GM12891 (cell line): ENCODE data around the gene HES7.

Experiments used
- DNase-seq: peaks from one replicate; pipeline ENCODE4 v3.0.0; 2011; ENCODE audit warnings: low spot score; ENCODE audit not compliant: insufficient read length
- FAIRE-seq: peaks from 2 replicates; lab custom pipeline; 2011; peaks lifted over from hg19 to GRCh38; lab: Jason Lieb, UNC
- PAX5 ChIP-seq: IDR thresholded peaks from 2 replicates; pipeline ENCODE4 v1.6.1; 2011; ENCODE audit warnings: low read length, moderate library complexity, mild to moderate bottlenecking; ENCODE audit not compliant: insufficient read depth, severe bottlenecking
- POLR2A ChIP-seq: IDR thresholded peaks from 2 replicates; pipeline ENCODE4 v1.6.1; 2011; ENCODE audit warnings: low read depth, low read length, control low read depth
- POLR2AphosphoS5 ChIP-seq: IDR thresholded peaks from 2 replicates; pipeline ENCODE4 v1.6.1; 2011; ENCODE audit warnings: low read depth, low read length, control low read depth
- POU2F2 ChIP-seq: IDR thresholded peaks from 2 replicates; pipeline ENCODE4 v1.6.1; 2011; ENCODE audit warnings: low read depth, mild to moderate bottlenecking, control low read depth, low read length, moderate library complexity
- SPI1 ChIP-seq: IDR thresholded peaks from 2 replicates; pipeline ENCODE4 v1.6.1; 2011; ENCODE audit warnings: low read depth, low read length, control low read depth
- TAF1 ChIP-seq: IDR thresholded peaks from 2 replicates; pipeline ENCODE4 v1.6.1; 2011; ENCODE audit warnings: low read depth, low read length, control low read depth

Gene HES7

GRCh38 chr17:8150194-8151119 is 26.6 kb upstream of the HES7 start:
- FAIRE-seq (no peak), DNase-seq (no peak)
- TF ChIP-seq POU2F2 (peak; percentile 47; the same call in 1 of the 2 replicates), TAF1 (no peak)

DNA sequence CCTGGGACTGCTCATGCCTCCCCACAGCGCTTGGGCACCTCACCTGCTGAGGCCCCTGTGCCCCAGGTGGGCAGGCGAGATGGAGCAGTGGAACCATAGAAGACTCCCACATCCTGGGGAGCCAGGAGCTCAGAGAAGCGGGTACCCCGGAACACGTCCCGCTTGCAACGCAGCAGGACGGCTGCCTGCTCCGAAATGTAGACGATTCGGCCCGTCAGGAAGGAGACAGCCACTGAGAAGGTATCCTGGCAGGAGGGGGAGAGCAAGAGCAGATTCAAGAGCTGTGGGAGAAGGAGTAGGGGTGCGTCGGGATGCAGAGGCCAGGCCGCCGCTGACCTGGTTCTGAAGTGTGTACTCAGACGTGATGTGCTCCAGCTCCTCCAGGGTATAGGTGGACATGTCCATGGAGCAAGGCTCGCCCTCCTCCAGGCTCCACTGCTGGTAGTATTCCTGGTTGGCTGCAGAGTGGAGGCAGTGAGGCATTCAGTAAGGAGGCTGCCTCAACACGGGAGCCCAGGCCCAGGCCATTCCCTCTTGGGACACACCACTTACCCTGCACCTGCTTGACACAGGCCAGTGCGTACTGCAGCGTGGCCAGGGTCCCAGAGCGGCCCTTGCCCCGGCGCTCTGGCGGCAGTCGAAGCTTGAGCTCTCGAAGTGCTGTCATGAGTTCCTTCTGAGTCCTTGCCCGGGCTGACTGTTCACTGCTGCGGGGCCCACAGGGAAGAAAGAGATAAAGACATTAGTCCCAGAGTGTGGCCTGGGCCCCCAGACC is 25.7 kb upstream of the HES7 start:
- FAIRE-seq, result no peak
- TF ChIP-seq POU2F2, result no peak
- TF ChIP-seq PAX5, result no peak
- TF ChIP-seq POLR2AphosphoS5, result no peak
- TF ChIP-seq POLR2A, result no peak
- TF ChIP-seq TAF1, result no peak
- TF ChIP-seq SPI1, result no peak
- DNase-seq, result no peak

DNA sequence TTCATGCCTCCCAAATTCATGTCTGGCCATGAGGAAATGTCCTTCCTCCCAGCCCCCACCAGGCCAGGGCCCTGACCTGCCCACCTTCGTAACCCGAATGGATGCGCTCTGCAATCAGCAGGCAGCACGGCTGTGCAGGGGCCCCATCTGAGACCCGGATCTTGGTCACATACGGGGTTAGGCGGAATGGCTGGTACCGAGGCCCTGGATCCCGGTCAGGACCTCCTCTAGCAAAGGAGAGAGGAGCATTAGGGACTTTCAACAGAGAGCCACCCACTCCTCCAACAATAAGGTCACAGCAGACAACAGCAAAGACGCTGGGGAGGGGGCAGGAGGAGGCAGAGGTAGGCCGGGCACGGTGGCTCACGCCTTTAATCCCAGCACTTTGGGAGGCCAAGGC is 24.7 kb upstream of the HES7 start:
- no peak for FAIRE-seq
- no peak for TF ChIP-seq POLR2AphosphoS5
- no peak for TF ChIP-seq TAF1
- TF ChIP-seq POU2F2, result no peak
- no peak for TF ChIP-seq SPI1
- TF ChIP-seq PAX5, result no peak
- no peak for TF ChIP-seq POLR2A
- DNase-seq, result no peak

DNA sequence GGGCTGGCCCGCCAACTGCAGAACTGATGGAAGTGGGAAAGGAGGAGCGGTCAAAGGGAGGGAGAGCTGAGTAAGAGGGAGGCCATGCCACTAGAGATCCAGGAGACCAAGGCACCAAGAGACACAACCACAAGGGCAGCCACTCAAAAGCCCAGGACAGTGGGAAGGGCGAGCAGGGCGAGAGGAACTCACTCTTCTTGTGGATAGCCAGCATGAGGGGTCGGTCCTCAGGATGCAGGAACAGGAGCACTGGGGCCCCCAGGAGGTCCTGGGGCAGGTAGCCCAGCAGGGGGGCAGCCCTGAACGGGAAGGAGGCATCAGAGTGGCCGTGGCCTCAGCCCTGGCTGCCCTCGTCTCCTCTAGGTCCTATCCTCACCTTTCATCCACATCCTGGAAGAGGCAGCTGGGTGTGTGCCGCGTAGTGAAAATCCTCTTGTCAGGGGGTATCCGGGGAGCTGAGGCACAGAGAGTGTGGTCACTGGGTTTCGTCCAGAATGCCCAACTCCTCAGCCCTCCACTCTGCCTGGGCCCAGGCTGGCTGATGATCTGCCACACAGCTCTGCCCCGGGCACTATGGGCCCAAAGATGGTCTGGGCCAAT is 24.0 kb upstream of the HES7 start:
- no peak for TF ChIP-seq POLR2AphosphoS5
- TF ChIP-seq TAF1, result no peak
- TF ChIP-seq POU2F2, result no peak
- no peak for TF ChIP-seq PAX5
- TF ChIP-seq POLR2A, result no peak
- TF ChIP-seq SPI1, result no peak
- FAIRE-seq (no peak), DNase-seq (no peak)

DNA sequence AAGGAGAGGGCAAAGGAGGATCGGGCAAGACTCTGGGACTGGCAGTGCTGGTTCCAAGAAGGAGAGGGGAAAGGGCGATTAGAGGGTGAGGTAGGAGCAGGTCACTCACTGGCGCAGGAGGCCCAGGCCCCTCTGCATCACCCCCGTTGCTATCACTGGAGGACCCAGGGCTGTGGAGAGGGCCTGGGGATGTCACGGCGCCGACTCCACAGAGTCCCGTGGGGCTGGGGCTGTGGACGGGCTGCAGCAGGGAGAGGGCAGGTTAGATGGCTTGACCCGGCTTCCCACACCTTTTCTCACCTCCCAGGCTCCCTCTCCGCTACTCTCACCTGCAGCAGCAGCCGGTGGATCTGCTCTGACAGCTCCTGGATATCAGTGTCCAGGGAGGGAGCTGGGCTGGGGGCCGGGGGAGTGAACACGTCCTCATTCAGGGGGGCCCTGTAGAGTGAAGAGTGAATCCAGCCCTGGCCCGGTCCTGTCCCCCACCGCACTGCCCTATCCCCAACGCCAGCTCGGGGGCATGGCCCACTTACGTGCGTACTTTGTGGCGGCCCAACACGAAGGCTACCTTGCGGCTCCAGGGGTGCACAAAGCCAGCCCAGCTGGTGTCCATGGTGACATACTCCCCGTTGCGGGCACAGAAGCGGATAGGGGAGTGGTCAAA is 23.4 kb upstream of the HES7 start:
- DNase-seq (no peak), FAIRE-seq (no peak)
- TF ChIP-seq PAX5 (no peak), POLR2AphosphoS5 (no peak), SPI1 (no peak), POLR2A (no peak), POU2F2 (no peak), TAF1 (no peak)

GRCh38 chr17:8146381-8147140 is 22.7 kb upstream of the HES7 start:
- FAIRE-seq, result no peak
- DNase-seq, result no peak
- TF ChIP-seq PAX5 (no peak), TAF1 (no peak), POLR2A (no peak), POU2F2 (no peak), SPI1 (no peak), POLR2AphosphoS5 (no peak)

DNA sequence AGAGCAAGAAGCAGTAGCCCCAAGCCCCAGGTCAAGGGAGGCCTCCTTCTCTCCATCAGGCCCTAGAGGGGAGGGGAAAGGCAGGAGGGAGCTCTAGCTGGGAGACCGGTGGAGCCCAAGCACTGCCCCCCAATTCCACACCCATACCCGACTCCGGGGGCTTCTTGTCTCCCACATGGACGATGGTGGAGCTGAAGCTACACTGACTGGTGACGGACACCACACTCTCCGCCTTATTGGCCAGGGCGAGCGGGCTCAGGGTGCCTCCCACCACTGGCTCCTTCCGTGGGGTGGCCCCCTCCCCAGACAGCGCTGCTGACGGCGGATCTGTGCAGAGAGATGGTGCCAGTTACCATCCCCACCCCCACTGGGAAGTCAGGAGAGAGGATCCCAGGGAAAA is 21.9 kb upstream of the HES7 start:
- TF ChIP-seq POU2F2 (no peak), PAX5 (no peak), TAF1 (no peak), POLR2AphosphoS5 (no peak), POLR2A (no peak; the same call in 1 of the 2 replicates), SPI1 (no peak)
- DNase-seq, result no peak
- no peak for FAIRE-seq

GRCh38 chr17:8144401-8145231 is 20.7 kb upstream of the HES7 start:
- FAIRE-seq (no peak), DNase-seq (no peak)
- TF ChIP-seq POLR2A (no peak; the same call in 1 of the 2 replicates), POLR2AphosphoS5 (no peak; the same call in 1 of the 2 replicates), PAX5 (no peak), SPI1 (no peak), TAF1 (no peak), POU2F2 (no peak)
